ENCODE measurements around the gene AQP7.
A peak's percentile ranks its signal among the peaks of the same experiment; 100 is the strongest.
"Not testable (repeated sequence)": the region's sequence is repeated elsewhere in the genome, so short reads cannot be mapped to it uniquely, and the experiment has no call there.

AQP7 gene

DNA sequence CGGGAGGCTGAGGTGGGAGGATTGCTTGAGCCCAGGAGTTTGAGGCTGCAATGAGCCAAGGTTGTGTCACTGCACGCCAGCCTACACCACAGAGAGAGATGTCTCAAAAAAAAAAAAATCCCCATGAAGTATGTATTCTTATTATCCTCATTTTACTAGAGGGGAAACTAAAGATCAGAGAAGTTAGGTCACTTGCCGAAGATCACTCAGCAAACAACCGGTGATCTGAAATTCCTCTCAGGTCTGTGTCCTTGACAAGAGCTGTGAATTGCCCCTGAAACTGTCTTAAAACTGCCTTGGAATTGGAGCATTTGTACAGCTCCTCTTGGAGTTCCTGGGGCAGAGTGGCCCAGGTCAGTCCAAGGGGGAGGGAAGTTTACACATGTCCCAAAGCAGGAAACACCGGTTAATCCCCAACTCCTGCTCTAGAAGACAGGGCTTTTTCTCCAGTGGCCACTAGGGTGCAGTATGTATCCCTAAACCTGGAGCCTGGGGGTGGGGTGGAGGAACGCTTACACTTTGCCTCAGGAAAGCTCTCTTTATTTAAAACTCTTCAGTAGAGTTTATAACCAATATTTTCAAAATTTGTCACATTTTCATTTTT, 27.6 kb downstream of the AQP7 start:
- DNase-seq (ENCODE audit: low read depth) = peak; percentile 23

DNA sequence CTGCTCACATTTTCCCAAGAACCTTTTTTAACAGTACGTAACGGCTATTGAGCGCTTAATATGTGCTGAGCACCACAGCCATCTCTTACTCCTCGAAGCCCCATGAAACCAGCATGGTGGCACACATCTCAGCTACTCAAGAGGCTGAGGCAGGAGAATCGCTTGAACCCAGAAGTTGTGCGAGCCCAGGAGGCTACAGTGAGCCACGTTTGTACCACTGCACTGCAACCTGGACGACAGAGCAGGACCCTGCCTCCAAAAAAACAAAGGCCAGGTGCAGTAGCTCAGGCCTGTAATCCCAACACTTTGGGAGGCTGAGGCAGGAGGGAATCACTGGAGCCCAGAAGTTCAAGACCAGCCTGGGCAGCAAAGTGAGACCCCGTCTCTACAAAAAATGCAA, 28.2 kb downstream of the AQP7 start:
- DNase-seq (ENCODE audit: low read depth) = no peak

DNA sequence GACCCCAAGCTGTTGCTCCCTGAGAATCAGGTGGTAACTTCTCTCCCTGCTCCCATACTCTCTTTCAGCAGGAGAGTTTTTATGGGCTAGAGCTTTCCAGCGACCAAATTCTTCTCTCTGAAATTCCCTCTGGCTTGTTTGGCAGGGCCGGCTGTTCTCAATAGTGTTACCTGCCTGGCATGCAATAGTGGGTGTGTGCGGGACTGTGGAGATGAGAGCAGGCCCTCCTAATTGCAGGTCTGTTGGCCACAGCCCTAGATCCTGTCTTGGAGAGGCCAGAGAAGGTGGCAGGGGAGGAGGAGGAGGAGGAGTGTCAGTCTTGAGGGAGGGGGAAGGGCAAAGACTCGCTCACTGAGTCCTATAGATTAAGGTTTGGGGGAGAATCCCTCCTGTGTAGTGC, 29.5 kb downstream of the AQP7 start:
- DNase-seq (ENCODE audit: low read depth) = no peak

DNA sequence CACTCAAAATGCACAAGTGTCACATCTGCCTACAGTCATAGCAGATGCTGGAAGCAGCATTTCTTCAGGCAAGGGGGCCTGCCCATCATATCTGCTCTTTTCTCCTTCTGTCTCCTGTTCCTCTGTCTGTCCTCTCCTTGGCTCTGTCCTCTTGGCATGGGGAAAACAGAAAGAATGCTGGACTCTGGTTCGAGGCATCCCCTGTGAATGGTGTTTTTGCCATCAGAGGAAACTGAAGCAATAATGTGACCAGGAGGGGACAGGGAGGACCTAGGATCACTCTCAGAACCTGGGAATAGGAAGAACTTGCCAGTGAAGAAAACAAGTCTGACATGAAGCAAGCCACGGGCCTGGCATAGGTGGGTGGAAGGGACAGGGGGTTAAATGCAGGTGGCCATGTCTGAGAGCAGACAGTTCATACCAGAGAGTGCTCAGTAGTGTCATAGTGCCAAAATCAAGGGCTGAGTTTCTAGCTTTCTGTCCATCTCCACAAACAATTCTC, 35.3 kb downstream of the AQP7 start:
- no peak for DNase-seq (ENCODE audit: low read depth)

- not testable (repeated sequence) for DNase-seq (ENCODE audit: low read depth)
Observed at GRCh38 chr9:33364814-33365213, 37.6 kb downstream of the AQP7 start.

DNA sequence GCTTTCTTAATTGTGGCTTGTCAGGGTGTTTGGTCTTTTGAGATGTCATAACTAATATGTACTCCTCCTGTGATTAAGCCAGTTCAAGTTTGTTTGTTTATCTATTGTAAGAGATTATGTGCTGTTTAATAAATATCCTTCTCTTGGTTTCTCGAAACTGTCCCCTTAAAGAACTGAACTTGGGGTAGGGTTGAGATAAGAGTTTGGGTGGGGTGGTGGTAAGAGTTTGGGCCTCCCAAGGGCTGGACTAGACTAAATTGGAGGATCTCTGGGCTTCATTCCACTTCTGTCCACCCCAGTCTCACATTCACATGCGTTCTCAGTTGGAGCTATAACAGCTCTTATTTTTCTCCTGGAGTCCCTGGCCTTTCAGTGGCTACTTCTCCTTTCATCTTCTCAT, 38.2 kb downstream of the AQP7 start:
- no peak for DNase-seq (ENCODE audit: low read depth)

GRCh38 chr9:33358641-33359040, 43.7 kb downstream of the AQP7 start:
- DNase-seq (ENCODE audit: low read depth) = not testable (repeated sequence)

- DNase-seq (ENCODE audit: low read depth) = no peak
Observed at GRCh38 chr9:33355933-33356332, 46.4 kb downstream of the AQP7 start.

DNA sequence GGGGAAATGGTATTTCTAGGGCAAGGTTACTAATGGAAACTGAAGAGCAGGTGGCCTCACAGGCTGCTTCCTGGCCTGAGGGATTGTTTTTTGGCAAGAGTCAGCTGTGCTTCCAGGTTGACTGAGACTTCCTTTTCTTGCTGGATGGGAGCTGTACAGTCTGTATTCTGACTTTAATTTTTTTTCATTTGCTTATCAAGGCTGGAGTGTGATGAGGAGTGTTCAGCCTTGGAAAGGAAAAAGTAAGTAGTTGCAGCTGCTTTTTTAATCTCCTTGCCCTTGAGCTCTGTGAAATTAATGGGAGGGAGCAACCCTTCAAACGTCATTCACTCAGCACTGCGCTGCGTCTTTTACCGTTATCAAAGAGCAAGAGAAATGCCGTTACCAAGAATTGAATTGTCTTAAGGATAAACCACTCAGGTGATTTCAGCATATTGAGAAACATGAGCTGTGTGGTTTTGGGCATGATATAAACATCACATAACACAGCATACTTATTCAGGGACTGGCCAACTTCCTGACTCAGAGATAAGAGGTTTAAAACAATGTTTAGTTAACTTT, 47.6 kb downstream of the AQP7 start:
- no peak for DNase-seq (ENCODE audit: low read depth)

GRCh38 chr9:33351547-33351946, 50.8 kb downstream of the AQP7 start:
- no peak for DNase-seq (ENCODE audit: low read depth)

GRCh38 chr9:33350310-33350709, 52.1 kb downstream of the AQP7 start:
- DNase-seq (ENCODE audit: low read depth) = peak; percentile 78

DNA sequence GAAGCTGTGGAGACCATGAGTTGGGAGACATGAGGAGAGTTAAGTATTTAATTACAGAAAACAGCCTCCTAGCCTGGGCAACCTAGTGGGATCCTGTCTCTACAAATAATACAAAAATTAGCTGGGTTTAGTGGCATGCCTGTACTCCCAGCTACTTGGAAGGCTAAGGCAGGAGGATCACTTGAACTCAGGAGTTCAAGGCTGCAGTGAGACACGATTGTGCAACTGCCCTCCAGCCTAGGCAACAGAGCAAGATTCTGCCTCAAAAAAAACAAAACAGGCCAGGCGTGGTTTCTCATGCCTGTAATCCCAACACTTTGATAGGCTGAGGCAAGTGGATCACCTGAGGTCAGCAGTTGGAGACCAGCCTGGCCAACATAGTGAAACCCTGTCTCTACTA, 52.6 kb downstream of the AQP7 start:
- no peak for DNase-seq (ENCODE audit: low read depth)

DNA sequence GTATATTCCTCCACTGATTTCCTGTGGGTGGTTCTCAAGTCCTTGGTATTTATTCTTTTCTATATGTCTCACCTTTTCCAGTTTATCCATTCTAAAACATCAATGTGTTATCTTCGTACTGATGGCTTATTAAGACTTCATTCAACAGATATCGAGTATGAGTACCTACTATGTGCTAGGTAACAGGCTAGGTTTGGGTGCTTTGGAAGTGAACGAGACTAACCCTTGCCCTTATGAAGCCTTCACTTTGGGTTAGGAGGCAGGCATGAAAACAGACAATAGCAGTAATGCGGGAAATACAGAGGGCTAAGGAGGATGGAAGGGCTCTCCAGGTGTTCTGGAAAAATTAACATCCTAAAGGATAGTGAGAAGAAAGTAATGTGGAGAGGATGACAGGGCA, 53.4 kb downstream of the AQP7 start:
- DNase-seq (ENCODE audit: low read depth) = no peak

- no peak for DNase-seq (ENCODE audit: low read depth)
Observed at GRCh38 chr9:33346564-33346963, 55.8 kb downstream of the AQP7 start.

DNA sequence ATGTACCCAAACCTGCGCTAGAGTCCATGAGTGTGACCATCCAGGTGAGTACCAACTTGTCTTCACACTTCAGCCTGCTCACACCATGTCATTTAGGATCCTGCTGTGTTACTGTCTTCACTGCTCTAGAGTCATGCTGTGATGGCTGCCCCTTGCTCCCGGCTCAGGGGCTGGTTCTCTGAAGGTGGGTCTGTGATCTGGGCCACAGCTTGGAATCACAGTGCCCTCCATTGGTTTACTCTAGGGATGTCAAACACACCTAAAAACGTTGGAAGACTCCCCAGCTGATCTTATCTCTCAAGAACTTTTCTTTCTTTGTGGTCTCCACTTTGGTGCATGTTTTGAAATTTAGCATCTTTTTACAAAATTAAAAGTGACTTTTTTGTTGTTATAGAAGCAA, 58.2 kb downstream of the AQP7 start:
- no peak for DNase-seq (ENCODE audit: low read depth)

GRCh38 chr9:33341182-33341581, 61.2 kb downstream of the AQP7 start:
- DNase-seq (ENCODE audit: low read depth) = no peak

DNA sequence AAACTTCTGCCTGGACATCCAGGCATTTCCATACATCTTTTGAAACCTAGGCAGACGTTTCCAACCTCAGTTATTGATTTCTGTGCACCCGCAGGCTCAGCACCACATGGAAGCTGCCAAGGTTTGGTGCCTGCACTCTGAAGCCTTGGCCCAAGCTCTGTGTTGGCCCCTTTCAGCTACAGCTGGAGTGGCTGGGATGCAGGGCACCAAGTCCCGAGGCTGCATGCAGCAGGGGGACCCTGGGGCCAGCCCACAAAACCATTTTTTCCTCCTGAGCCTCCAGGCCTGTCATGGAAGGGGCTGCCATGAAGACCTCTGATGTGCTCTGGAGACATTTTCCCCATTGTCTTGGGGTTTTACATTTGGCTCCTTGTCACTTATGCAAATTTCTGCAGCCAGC, 62.2 kb downstream of the AQP7 start:
- DNase-seq (ENCODE audit: low read depth) = no peak
